ENCODE results near the gene LRP11. TPM values are rescaled to one million over a fixed set of nuclear protein-coding genes. Genes with fewer than 3 reads are reported as not detected.
A peak's percentile ranks its signal among the peaks of the same experiment; 100 is the strongest.

The LRP11 gene
- total and polyA plus RNA-seq, 10 of the 15 experiments (the other 5 are each of a cell fraction or from before 2014, with no cell fraction given): under 0.01 to 0.23 (median 0.03) TPM; not detected in 6

DNA sequence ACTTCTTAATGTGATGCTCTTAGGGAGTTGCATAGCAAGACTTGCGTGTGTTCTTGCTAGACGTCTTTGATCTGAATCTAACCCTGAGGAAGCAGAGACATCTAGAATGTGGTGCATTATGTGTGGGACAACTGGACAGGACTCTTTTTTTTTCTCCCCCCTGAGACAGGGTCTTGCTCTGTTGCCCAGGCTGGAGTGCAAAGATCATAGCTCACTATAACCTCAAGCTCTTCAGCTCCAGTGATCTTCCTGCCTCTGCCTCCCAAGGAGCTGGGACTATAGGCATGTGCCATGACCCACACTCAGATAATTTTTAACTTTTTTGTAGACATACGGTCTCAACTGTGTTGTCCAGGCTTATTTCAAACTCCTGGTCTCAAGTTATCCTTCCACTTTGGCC lies 80.6 kb downstream of the LRP11 start (continued):
- no peak for TF ChIP-seq STAT3 (IDR thresholded peaks at IDR 0.05; ENCODE audit: low read depth, low read length)
- no peak for TF ChIP-seq NR2F1 (conservative IDR thresholded peaks at IDR 0.05)
- no peak for TF ChIP-seq KAT2A (conservative IDR thresholded peaks at IDR 0.05; ENCODE audit: control insufficient read depth, low read depth, low read length)
- TF ChIP-seq MEF2B (IDR thresholded peaks at IDR 0.05; ENCODE audit: partially characterized antibody, poor library complexity, severe bottlenecking): no peak
- TF ChIP-seq NFIC (IDR thresholded peaks at IDR 0.05; ENCODE audit: low read depth, low read length): no peak
- TF ChIP-seq ESRRA (IDR thresholded peaks at IDR 0.05; ENCODE audit: low read length): no peak
- TF ChIP-seq CREB1 (IDR thresholded peaks at IDR 0.05; ENCODE audit: low read depth): no peak
- TF ChIP-seq TCF12 (IDR thresholded peaks at IDR 0.05; ENCODE audit: low read depth, low read length): no peak
- TF ChIP-seq IKZF1 (conservative IDR thresholded peaks at IDR 0.05): no peak
- TF ChIP-seq, protein P1, sequence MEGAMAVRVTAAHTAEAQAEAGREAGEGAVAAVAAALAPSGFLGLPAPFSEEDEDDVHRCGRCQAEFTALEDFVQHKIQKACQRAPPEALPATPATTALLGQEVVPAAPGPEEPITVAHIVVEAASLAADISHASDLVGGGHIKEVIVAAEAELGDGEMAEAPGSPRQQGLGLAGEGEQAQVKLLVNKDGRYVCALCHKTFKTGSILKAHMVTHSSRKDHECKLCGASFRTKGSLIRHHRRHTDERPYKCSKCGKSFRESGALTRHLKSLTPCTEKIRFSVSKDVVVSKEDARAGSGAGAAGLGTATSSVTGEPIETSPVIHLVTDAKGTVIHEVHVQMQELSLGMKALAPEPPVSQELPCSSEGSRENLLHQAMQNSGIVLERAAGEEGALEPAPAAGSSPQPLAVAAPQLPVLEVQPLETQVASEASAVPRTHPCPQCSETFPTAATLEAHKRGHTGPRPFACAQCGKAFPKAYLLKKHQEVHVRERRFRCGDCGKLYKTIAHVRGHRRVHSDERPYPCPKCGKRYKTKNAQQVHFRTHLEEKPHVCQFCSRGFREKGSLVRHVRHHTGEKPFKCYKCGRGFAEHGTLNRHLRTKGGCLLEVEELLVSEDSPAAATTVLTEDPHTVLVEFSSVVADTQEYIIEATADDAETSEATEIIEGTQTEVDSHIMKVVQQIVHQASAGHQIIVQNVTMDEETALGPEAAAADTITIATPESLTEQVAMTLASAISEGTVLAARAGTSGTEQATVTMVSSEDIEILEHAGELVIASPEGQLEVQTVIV (IDR thresholded peaks at IDR 0.05; ENCODE audit: borderline replicate concordance, partially characterized antibody): no peak

DNA sequence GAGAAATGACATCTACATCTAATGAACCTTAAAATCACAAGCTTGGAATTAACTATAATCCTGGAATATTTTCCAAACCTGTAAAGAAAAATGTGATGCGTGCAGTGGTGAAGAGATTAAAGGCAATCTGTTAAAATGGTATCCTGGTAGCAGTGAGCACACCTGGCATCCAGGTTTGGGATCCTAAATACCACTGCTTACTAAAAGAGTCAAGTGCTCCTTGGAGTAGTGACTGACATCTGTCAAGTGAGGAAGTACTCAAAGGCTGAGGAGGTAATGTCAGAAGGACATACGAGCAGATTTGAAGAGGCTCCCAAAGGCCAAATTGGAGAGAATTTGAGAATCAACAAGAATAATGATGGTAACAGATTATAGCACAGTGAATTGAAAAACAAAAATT lies 81.8 kb downstream of the LRP11 start:
- BruUV-seq (replicated peaks): TSS peak; percentile 40
- ATAC-seq: no peak
- CTCF ChIA-PET: no interaction called here

More for the DNA sequence above, 81.8 kb downstream of the LRP11 start:
- TF ChIP-seq IRF4 (IDR thresholded peaks at IDR 0.05; ENCODE audit: low read depth, low read length): no peak
- TF ChIP-seq ZNF274 (IDR thresholded peaks at IDR 0.05; ENCODE audit: insufficient read depth, insufficient read length): no peak
- TF ChIP-seq STAT1 (conservative IDR thresholded peaks at IDR 0.05): no peak
- no peak for TF ChIP-seq SIX5 (IDR thresholded peaks at IDR 0.05; ENCODE audit: low read depth, low read length, severe bottlenecking)
- TF ChIP-seq CHD1 (IDR thresholded peaks at IDR 0.05; ENCODE audit: low read depth, low read length): no peak
- TF ChIP-seq, protein P2, sequence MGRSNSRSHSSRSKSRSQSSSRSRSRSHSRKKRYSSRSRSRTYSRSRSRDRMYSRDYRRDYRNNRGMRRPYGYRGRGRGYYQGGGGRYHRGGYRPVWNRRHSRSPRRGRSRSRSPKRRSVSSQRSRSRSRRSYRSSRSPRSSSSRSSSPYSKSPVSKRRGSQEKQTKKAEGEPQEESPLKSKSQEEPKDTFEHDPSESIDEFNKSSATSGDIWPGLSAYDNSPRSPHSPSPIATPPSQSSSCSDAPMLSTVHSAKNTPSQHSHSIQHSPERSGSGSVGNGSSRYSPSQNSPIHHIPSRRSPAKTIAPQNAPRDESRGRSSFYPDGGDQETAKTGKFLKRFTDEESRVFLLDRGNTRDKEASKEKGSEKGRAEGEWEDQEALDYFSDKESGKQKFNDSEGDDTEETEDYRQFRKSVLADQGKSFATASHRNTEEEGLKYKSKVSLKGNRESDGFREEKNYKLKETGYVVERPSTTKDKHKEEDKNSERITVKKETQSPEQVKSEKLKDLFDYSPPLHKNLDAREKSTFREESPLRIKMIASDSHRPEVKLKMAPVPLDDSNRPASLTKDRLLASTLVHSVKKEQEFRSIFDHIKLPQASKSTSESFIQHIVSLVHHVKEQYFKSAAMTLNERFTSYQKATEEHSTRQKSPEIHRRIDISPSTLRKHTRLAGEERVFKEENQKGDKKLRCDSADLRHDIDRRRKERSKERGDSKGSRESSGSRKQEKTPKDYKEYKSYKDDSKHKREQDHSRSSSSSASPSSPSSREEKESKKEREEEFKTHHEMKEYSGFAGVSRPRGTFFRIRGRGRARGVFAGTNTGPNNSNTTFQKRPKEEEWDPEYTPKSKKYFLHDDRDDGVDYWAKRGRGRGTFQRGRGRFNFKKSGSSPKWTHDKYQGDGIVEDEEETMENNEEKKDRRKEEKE (IDR thresholded peaks at IDR 0.05): no peak
- no peak for TF ChIP-seq SUPT20H (IDR thresholded peaks at IDR 0.05; ENCODE audit: borderline replicate concordance, control insufficient read depth, low read depth, low read length)
- no peak for TF ChIP-seq RFX5 (IDR thresholded peaks at IDR 0.05; ENCODE audit: low read depth, low read length)
- ChIA-PET RAD21 (ENCODE audit: unreplicated experiment) (no interaction called here), SMC1A (ENCODE audit: uncharacterized antibody, unreplicated experiment) (no interaction called here), POLR2A (no interaction called here)
- Histone ChIP-seq H3K4me3 (no peak overlapping the region), H3K27ac (ENCODE audit: control insufficient read depth, insufficient read depth) (no peak overlapping the region), H3K4me1 (ENCODE audit: control insufficient read depth, insufficient read depth, low read length) (no peaks in the 10 kb centered on the region), H3K27me3 (replicated peaks in 1 of 2; ENCODE audit: control insufficient read depth in 2 of 2, insufficient read depth in 2 of 2, low read length in 1 of 2) (no peaks in the 10 kb centered on the region), H3K9me3 (replicated peaks; ENCODE audit: control insufficient read depth, insufficient read depth, low read length) (no peaks in the 10 kb centered on the region), H3K4me2 (ENCODE audit: control insufficient read depth, insufficient read depth) (no peak overlapping the region), H2AFZ (ENCODE audit: control insufficient read depth, low read depth, low read length) (no peak overlapping the region), H3K79me2 (ENCODE audit: control insufficient read depth, insufficient read depth, low read length) (no peaks in the 10 kb centered on the region), H3K36me3 (ENCODE audit: control insufficient read depth in 2 of 2, insufficient read depth in 2 of 2, low read length in 1 of 2) (peaks cover 0 to 5% of the 10 kb centered on the region in 2 experiments; a peak in 2 of 4 replicates), H4K20me1 (ENCODE audit: control insufficient read depth, insufficient read depth) (no peaks in the 10 kb centered on the region), H3K9ac (ENCODE audit: control insufficient read depth, insufficient read depth, low read length) (no peak overlapping the region)
- 96% methylated on average over 2 of the region's 2 CpGs for WGBS (ENCODE audit: insufficient coverage, insufficient replicate concordance, low lambda C conversion rate, missing lambda C conversion rate)
- in situ Hi-C loops (cut with MboI): no loop called here
- DNase-seq (ENCODE audit: low read depth, low spot score) (no peak), FAIRE-seq (no peak)
- intact Hi-C loops (cut with micrococcal nuclease; ENCODE audit: unreplicated experiment): no loop called here
